Measurements from ENCODE around the gene MED27.
"Not testable (repeated sequence)": the region's sequence is repeated elsewhere in the genome, so short reads cannot be mapped to it uniquely, and the experiment has no call there.

Gene MED27

GRCh38 chr9:131923132-131923671 is 156.5 kb downstream of the MED27 start:
- TF ChIP-seq CTCF (IDR thresholded peaks at IDR 0.05; ENCODE audit: low read depth, low read length, missing control alignments) = no peak
- no peak overlapping the region for H3K4me3 ChIP-seq (ENCODE audit: low read depth, low read length)
- DNase-seq (ENCODE audit: low read depth) = no peak
- in situ Hi-C loops (cut with HindIII; ENCODE audit: low sequenced_read_pairs) = no loop called here

- in situ Hi-C loops (cut with HindIII; ENCODE audit: low sequenced_read_pairs); DNase-seq (ENCODE audit: low read depth); H3K4me3 ChIP-seq (ENCODE audit: low read depth, low read length): not testable (repeated sequence)
These were observed 158.0 kb downstream of the MED27 start for GRCh38 chr9:131921635-131922034.

GRCh38 chr9:131919216-131919615 is 160.5 kb downstream of the MED27 start:
- in situ Hi-C loops (cut with HindIII; ENCODE audit: low sequenced_read_pairs) = no loop called here
- no peak overlapping the region for H3K4me3 ChIP-seq (ENCODE audit: low read depth, low read length)
- no peak for DNase-seq (ENCODE audit: low read depth)
- TF ChIP-seq CTCF (IDR thresholded peaks at IDR 0.05; ENCODE audit: low read depth, low read length, missing control alignments) = no peak

GRCh38 chr9:131918481-131918880 is 161.2 kb downstream of the MED27 start:
- no peak overlapping the region for H3K4me3 ChIP-seq (ENCODE audit: low read depth, low read length)
- TF ChIP-seq CTCF (IDR thresholded peaks at IDR 0.05; ENCODE audit: low read depth, low read length, missing control alignments) = no peak
- in situ Hi-C loops (cut with HindIII; ENCODE audit: low sequenced_read_pairs) = no loop called here
- DNase-seq (ENCODE audit: low read depth) = no peak

GRCh38 chr9:131917009-131917408 is 162.7 kb downstream of the MED27 start:
- in situ Hi-C loops (cut with HindIII; ENCODE audit: low sequenced_read_pairs) = no loop called here
- TF ChIP-seq CTCF (IDR thresholded peaks at IDR 0.05; ENCODE audit: low read depth, low read length, missing control alignments) = no peak

GRCh38 chr9:131915181-131915580 is 164.5 kb downstream of the MED27 start:
- no peak for TF ChIP-seq CTCF (IDR thresholded peaks at IDR 0.05; ENCODE audit: low read depth, low read length, missing control alignments)
- no peak overlapping the region for H3K4me3 ChIP-seq (ENCODE audit: low read depth, low read length)
- DNase-seq (ENCODE audit: low read depth) = no peak
- in situ Hi-C loops (cut with HindIII; ENCODE audit: low sequenced_read_pairs) = no loop called here

More at GRCh38 chr9:131917009-131917408, 162.7 kb downstream of the MED27 start:
- H3K4me3 ChIP-seq (ENCODE audit: low read depth, low read length) = no peak overlapping the region
- DNase-seq (ENCODE audit: low read depth) = no peak

GRCh38 chr9:131912671-131913070 is 167.0 kb downstream of the MED27 start:
- TF ChIP-seq CTCF (IDR thresholded peaks at IDR 0.05; ENCODE audit: low read depth, low read length, missing control alignments) = no peak
- no peak for DNase-seq (ENCODE audit: low read depth)
- in situ Hi-C loops (cut with HindIII; ENCODE audit: low sequenced_read_pairs) = no loop called here

More at GRCh38 chr9:131912671-131913070, 167.0 kb downstream of the MED27 start:
- H3K4me3 ChIP-seq (ENCODE audit: low read depth, low read length) = no peak overlapping the region
